Neural progenitor cell (in vitro differentiated cells): ENCODE results near the gene PMS1. TPM values are rescaled to one million over a fixed set of nuclear protein-coding genes. Genes with fewer than 3 reads are reported as not detected.

Source experiments
- DNase-seq: peaks from one replicate; pipeline ENCODE4 v3.0.0-alpha.2; 2016; ENCODE audit warnings: low spot score
- H2AFZ ChIP-seq: fragments of 200-600 bp; sonication (generic); replicated peaks from 2 replicates; pipeline ENCODE4 v1.6.1; 2016; ENCODE audit warnings: antibody characterized with exemption
- H3F3A ChIP-seq: fragments of 200-600 bp; sonication (generic); 2 replicates; pipeline ENCODE4 v1.6.1; 2016; ENCODE audit warnings: antibody characterized with exemption, low read depth
- H3K27ac ChIP-seq: fragments of 200-600 bp; sonication (generic); 2 replicates; pipeline ENCODE4 v1.5.1; 2016; ENCODE audit warnings: mild to moderate bottlenecking
- H3K27me3 ChIP-seq: fragments of 200-600 bp; sonication (generic); 2 replicates; pipeline ENCODE4 v1.6.1; 2016; ENCODE audit warnings: mild to moderate bottlenecking, moderate library complexity
- H3K36me3 ChIP-seq: fragments of 200-600 bp; sonication (generic); 2 replicates; pipeline ENCODE4 v1.5.1; 2016
- H3K4me1 ChIP-seq: fragments of 200-600 bp; sonication (generic); 2 replicates; pipeline ENCODE4 v1.6.1; 2016; ENCODE audit warnings: mixed run types
- H3K4me2 ChIP-seq: fragments of 200-600 bp; sonication (generic); 2 replicates; pipeline ENCODE4 v1.6.1; 2016
- H3K4me3 ChIP-seq: fragments of 200-600 bp; sonication (generic); 2 replicates; pipeline ENCODE4 v1.5.1; 2016
- H3K79me2 ChIP-seq: fragments of 200-600 bp; sonication (generic); 2 replicates; pipeline ENCODE4 v1.6.1; 2016; ENCODE audit warnings: low read depth
- H3K9ac ChIP-seq: fragments of 200-600 bp; sonication (generic); 2 replicates; pipeline ENCODE4 v1.6.1; 2016
- H3K9me3 ChIP-seq: fragments of 200-600 bp; sonication (generic); 2 replicates; pipeline ENCODE4 v1.5.1; 2016; ENCODE audit warnings: low read depth
- H4K20me1 ChIP-seq: fragments of 200-600 bp; sonication (generic); 2 replicates; pipeline ENCODE4 v1.6.1; 2016; ENCODE audit warnings: low read depth
- H3K27ac Mint-ChIP-seq: 3 replicates; pipeline ENCODE4 v1.8.0; 2021; ENCODE audit warnings: mixed read lengths
- H3K27me3 Mint-ChIP-seq: 2 replicates; pipeline ENCODE4 v1.8.0; 2022; ENCODE audit warnings: low read depth, mild to moderate bottlenecking, inconsistent platforms, moderate library complexity, mixed read lengths; ENCODE audit not compliant: insufficient read depth
- H3K36me3 Mint-ChIP-seq: 3 replicates; pipeline ENCODE4 v1.8.0; 2021; ENCODE audit warnings: mixed read lengths
- H3K4me1 Mint-ChIP-seq: 3 replicates; pipeline ENCODE4 v1.8.0; 2021; ENCODE audit warnings: mixed read lengths
- H3K4me3 Mint-ChIP-seq: 3 replicates; pipeline ENCODE4 v1.8.0; 2021; ENCODE audit warnings: mild to moderate bottlenecking, moderate library complexity, mixed read lengths
- H3K9me3 Mint-ChIP-seq: 3 replicates; pipeline ENCODE4 v1.8.0; 2020; ENCODE audit warnings: mixed read lengths
- CTCF ChIP-seq: fragments of 200-600 bp; sonication (generic); IDR thresholded peaks from 2 replicates; pipeline ENCODE4 v1.5.1; 2017; ENCODE audit warnings: antibody characterized with exemption, mild to moderate bottlenecking
- EZH2 ChIP-seq: fragments of 200-600 bp; sonication (generic); IDR thresholded peaks from 2 replicates; pipeline ENCODE4 v1.6.1; 2017; ENCODE audit warnings: antibody characterized with exemption, mild to moderate bottlenecking, moderate library complexity
- EZH2phosphoT487 ChIP-seq: fragments of 200-600 bp; sonication (generic); IDR thresholded peaks from 2 replicates; pipeline ENCODE4 v1.6.1; 2017; ENCODE audit warnings: antibody characterized with exemption
- total RNA-seq: library from RNA; depleted of rRNA; stranded (reverse); fragments of >200 nt; gene quantifications from 2 replicates; pipeline ENCODE4 v1.2.3, GENCODE V29; 2015; ENCODE audit warnings: low replicate concordance

PMS1 gene
- total RNA-seq, 1 donor from 2014 or later = 97.9 TPM

GRCh38 chr2:189901664-189902063 lies 117.4 kb downstream of the PMS1 start:
- no peaks in the 10 kb centered on the region for H3K36me3 ChIP-seq
- H4K20me1 ChIP-seq = no peaks in the 10 kb centered on the region
- Mint-ChIP-seq H3K4me3 (no peak overlapping the region), H3K4me1 (no peaks in the 10 kb centered on the region), H3K27ac (no peak overlapping the region), H3K27me3 (peaks cover 2% of the 10 kb centered on the region), H3K9me3 (no peaks in the 10 kb centered on the region), H3K36me3 (no peaks in the 10 kb centered on the region)
- no peaks in the 10 kb centered on the region for H3K79me2 ChIP-seq
- no peaks in the 10 kb centered on the region for H3K27me3 ChIP-seq
- TF ChIP-seq CTCF = no peak
- no peak for TF ChIP-seq EZH2
- no peak for TF ChIP-seq EZH2phosphoT487
- H3K9me3 ChIP-seq = no peaks in the 10 kb centered on the region
- no peak overlapping the region for H3K4me3 ChIP-seq
- no peaks in the 10 kb centered on the region for H3F3A ChIP-seq
- no peak overlapping the region for H3K4me2 ChIP-seq
- H2AFZ ChIP-seq = no peak overlapping the region
- DNase-seq = no peak
- H3K4me1 ChIP-seq = no peaks in the 10 kb centered on the region
- no peak overlapping the region for H3K9ac ChIP-seq
- H3K27ac ChIP-seq = no peak overlapping the region

DNA sequence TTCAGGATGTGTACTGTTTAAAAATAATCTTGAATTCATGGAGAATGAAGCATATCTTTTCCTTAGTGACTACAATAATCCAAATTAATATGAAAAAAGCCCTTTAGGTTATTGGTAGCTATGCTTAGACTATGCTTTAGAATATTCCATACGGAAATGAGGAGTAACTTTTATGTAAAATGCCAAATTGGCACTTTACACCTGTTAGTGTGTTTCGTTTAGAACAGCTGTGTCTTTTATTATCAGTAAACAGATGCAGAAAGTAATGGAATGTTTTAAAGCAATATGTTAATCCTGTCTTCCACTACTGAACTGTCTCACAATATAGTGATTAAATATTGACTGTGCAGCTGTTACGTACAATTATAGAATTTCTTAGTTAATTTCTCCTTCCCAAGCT lies 129.6 kb downstream of the PMS1 start:
- H3K9me3 Mint-ChIP-seq = no peaks in the 10 kb centered on the region
- Histone ChIP-seq H3K9ac (no peak overlapping the region), H3K27ac (no peak overlapping the region), H3K9me3 (no peaks in the 10 kb centered on the region), H3F3A (no peaks in the 10 kb centered on the region), H3K4me3 (no peak overlapping the region), H3K36me3 (no peaks in the 10 kb centered on the region), H3K27me3 (no peaks in the 10 kb centered on the region), H3K4me1 (no peaks in the 10 kb centered on the region), H4K20me1 (no peaks in the 10 kb centered on the region), H3K4me2 (no peak overlapping the region), H2AFZ (no peak overlapping the region), H3K79me2 (no peaks in the 10 kb centered on the region)
- H3K4me1 Mint-ChIP-seq = no peaks in the 10 kb centered on the region
- TF ChIP-seq CTCF (no peak), EZH2phosphoT487 (no peak), EZH2 (no peak)
- H3K27ac Mint-ChIP-seq = no peak overlapping the region
- DNase-seq = no peak
- H3K4me3 Mint-ChIP-seq = no peak overlapping the region
- no peaks in the 10 kb centered on the region for H3K27me3 Mint-ChIP-seq
- no peaks in the 10 kb centered on the region for H3K36me3 Mint-ChIP-seq

DNA sequence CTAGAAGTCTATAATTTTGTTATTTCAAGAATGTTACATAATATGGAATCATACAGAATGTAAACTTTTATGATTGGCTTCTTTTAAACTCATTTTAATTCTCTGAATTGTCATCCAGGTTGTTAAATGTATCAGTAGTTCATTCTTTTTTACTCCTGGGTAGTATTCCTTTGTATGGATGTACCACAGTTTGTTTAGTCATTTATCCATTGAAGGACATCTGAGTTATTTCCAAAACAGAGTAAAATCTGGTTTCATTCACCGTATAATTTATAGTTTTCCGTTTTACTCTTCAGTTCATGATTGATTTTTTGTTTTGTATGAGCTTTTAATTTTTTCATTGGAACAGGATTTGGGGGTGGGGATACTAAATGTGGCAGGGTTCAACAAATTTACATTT lies 132.4 kb downstream of the PMS1 start:
- no peaks in the 10 kb centered on the region for H3K36me3 ChIP-seq
- H3K27me3 Mint-ChIP-seq = no peaks in the 10 kb centered on the region
- DNase-seq = no peak
- no peaks in the 10 kb centered on the region for H3K4me1 ChIP-seq
- H2AFZ ChIP-seq = no peak overlapping the region
- no peak for TF ChIP-seq EZH2
- no peak for TF ChIP-seq EZH2phosphoT487
- TF ChIP-seq CTCF = no peak
- H3K36me3 Mint-ChIP-seq = no peaks in the 10 kb centered on the region
- H3K4me3 Mint-ChIP-seq = no peak overlapping the region
- no peak overlapping the region for H3K27ac Mint-ChIP-seq
- H4K20me1 ChIP-seq = no peaks in the 10 kb centered on the region
- no peak overlapping the region for H3K27ac ChIP-seq
- H3K4me2 ChIP-seq = no peak overlapping the region
- no peaks in the 10 kb centered on the region for H3F3A ChIP-seq
- no peaks in the 10 kb centered on the region for H3K4me1 Mint-ChIP-seq
- H3K27me3 ChIP-seq = no peaks in the 10 kb centered on the region
- H3K9me3 Mint-ChIP-seq = no peaks in the 10 kb centered on the region
- no peak overlapping the region for H3K9ac ChIP-seq
- H3K79me2 ChIP-seq = no peaks in the 10 kb centered on the region
- no peaks in the 10 kb centered on the region for H3K9me3 ChIP-seq
- no peak overlapping the region for H3K4me3 ChIP-seq

Other genes starting within 250 kb of the PMS1 start
- 0.03 TPM in 1 of 2 replicates, not detected in the other for gene SLC40A1, start 203.7 kb upstream of the PMS1 start, total RNA-seq
- gene ASNSD1, start 123.0 kb upstream of the PMS1 start, total RNA-seq = 61.3 and 100 TPM in 2 replicates
- 5.0 and 12.0 TPM in 2 replicates for gene ANKAR, start 109.8 kb upstream of the PMS1 start, total RNA-seq
- gene OSGEPL1, start 21.7 kb upstream of the PMS1 start, total RNA-seq = 29.6 and 51.5 TPM in 2 replicates
- gene ORMDL1, start 111 bp upstream of the PMS1 start, total RNA-seq = 98.8 and 171 TPM in 2 replicates